ENCODE data around the gene EDARADD. TPM values are rescaled to one million over a fixed set of nuclear protein-coding genes. Genes with fewer than 3 reads are reported as not detected.
"Not testable (repeated sequence)": the region's sequence is repeated elsewhere in the genome, so short reads cannot be mapped to it uniquely, and the experiment has no call there.

The EDARADD gene
- total RNA-seq, 4 donors from 2014 or later, result 0.27 to 1.7 (median 0.31) TPM; not detected in 1

DNA sequence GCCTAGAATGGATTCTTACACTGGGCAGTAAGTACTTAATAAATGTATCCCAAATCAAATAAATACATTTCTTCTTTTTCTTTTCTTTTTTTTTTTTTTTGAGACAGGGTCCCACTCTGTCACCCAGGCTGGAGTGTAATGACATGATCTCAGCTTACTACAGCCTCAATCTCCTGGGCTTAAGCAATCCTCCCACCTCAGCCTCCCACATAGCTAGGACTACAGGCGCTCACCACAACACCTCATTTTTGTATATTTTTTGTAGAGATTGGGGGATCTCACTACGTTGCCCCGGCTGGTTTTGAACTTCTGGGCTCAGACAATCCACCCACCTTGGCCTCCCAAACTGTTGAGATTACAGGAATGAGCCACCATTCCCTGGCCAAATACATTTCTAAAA is 66.0 kb downstream of the EDARADD start:
- H3K27me3 ChIP-seq, result no peaks in the 10 kb centered on the region
- H3K27ac ChIP-seq, result no peak overlapping the region
- no peak for ATAC-seq
- 97% methylated on average over 3 of the region's 3 CpGs; no CpG with 5 or more reads in 1 of the 2 donors for WGBS, 2 donors (ENCODE audit: low coverage in 1 of 2)
- no peak overlapping the region for H3K4me3 ChIP-seq
- H3K9me3 ChIP-seq, result no peaks in the 10 kb centered on the region
- no peaks in the 10 kb centered on the region for H3K4me1 ChIP-seq
- H3K36me3 ChIP-seq, result no peaks in the 10 kb centered on the region
- TF ChIP-seq POLR2A (IDR thresholded peaks at IDR 0.05), result no peak
- TF ChIP-seq EP300 (IDR thresholded peaks at IDR 0.05), result no peak
- no peak for TF ChIP-seq CTCF (IDR thresholded peaks at IDR 0.05)

GRCh38 chr1:236464197-236464596 is 70.1 kb downstream of the EDARADD start:
- not testable (repeated sequence) for H3K27ac ChIP-seq, H3K36me3 ChIP-seq, H3K4me1 ChIP-seq, H3K4me3 ChIP-seq, ATAC-seq, H3K9me3 ChIP-seq
- H3K27me3 ChIP-seq, result peaks cover 13% of the 10 kb centered on the region
- 100% methylated on average over 3 of the region's 9 CpGs; no CpG with 5 or more reads in 1 of the 2 donors for WGBS, 2 donors (ENCODE audit: low coverage in 1 of 2)

GRCh38 chr1:236465231-236465958 is 71.3 kb downstream of the EDARADD start:
- no peak for TF ChIP-seq POLR2A (IDR thresholded peaks at IDR 0.05)
- no peak for TF ChIP-seq EP300 (IDR thresholded peaks at IDR 0.05)
- no peak for TF ChIP-seq CTCF (IDR thresholded peaks at IDR 0.05)
- no peak for TF ChIP-seq POLR2AphosphoS5 (IDR thresholded peaks at IDR 0.05)
- Histone ChIP-seq H3K36me3 (no peaks in the 10 kb centered on the region), H3K4me1 (no peaks in the 10 kb centered on the region), H3K27me3 (peaks cover 17% of the 10 kb centered on the region), H3K27ac (no peak overlapping the region), H3K9me3 (no peaks in the 10 kb centered on the region), H3K4me3 (no peak overlapping the region)
- no peak for ATAC-seq
- 78 to 92% methylated on average over 5 to 9 of the region's 9 CpGs for WGBS, 2 donors (ENCODE audit: low coverage in 1 of 2)

DNA sequence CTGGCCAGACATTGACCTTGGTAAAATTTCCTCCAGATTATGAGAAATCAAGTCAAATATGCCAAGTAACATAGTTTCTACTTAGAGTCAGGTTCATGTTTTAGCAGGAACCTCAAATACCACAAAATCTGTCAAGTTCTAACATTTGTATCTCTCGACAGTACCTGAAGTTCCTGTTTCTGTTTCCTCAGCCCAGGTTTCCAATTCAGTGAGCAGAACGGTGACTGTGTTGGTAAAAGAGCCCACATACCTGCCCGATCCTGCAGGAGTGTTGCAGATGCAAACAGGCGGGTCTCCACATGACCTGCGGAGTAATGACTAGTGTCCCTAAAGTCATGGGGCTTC is 71.8 kb downstream of the EDARADD start:
- ATAC-seq, result no peak
- Histone ChIP-seq H3K36me3 (no peaks in the 10 kb centered on the region), H3K27me3 (peaks cover 17% of the 10 kb centered on the region), H3K9me3 (no peaks in the 10 kb centered on the region), H3K4me1 (no peaks in the 10 kb centered on the region), H3K4me3 (no peak overlapping the region), H3K27ac (no peak overlapping the region)
- TF ChIP-seq EP300 (IDR thresholded peaks at IDR 0.05) (no peak), POLR2A (IDR thresholded peaks at IDR 0.05) (no peak), POLR2AphosphoS5 (IDR thresholded peaks at IDR 0.05) (no peak), CTCF (IDR thresholded peaks at IDR 0.05) (no peak)
- WGBS, 2 donors (ENCODE audit: low coverage in 1 of 2), result 69 to 90% methylated on average over 2 to 3 of the region's 5 CpGs

GRCh38 chr1:236467327-236467641 is 73.2 kb downstream of the EDARADD start:
- TF ChIP-seq CTCF (IDR thresholded peaks at IDR 0.05) (no peak), POLR2A (IDR thresholded peaks at IDR 0.05) (no peak), POLR2AphosphoS5 (IDR thresholded peaks at IDR 0.05) (no peak)
- H3K36me3 ChIP-seq, result no peaks in the 10 kb centered on the region
- H3K27me3 ChIP-seq, result peaks cover 17% of the 10 kb centered on the region
- H3K4me1 ChIP-seq, result no peaks in the 10 kb centered on the region
- H3K9me3 ChIP-seq, result no peaks in the 10 kb centered on the region
- no peak overlapping the region for H3K27ac ChIP-seq
- no peak overlapping the region for H3K4me3 ChIP-seq
- WGBS, 2 donors (ENCODE audit: low coverage in 1 of 2), result 60 to 93% methylated on average over 3 to 5 of the region's 5 CpGs
- no peak for ATAC-seq

All from gastroesophageal sphincter (tissue), 4 donors.